ENCODE measurements around the gene AFDN. TPM values are rescaled to one million over a fixed set of nuclear protein-coding genes. Genes with fewer than 3 reads are reported as not detected.
A peak's percentile ranks its signal among the peaks of the same experiment; 100 is the strongest.

AFDN gene
- total and polyA plus RNA-seq, 8 donors = 137 to 422 (median 284) TPM

DNA sequence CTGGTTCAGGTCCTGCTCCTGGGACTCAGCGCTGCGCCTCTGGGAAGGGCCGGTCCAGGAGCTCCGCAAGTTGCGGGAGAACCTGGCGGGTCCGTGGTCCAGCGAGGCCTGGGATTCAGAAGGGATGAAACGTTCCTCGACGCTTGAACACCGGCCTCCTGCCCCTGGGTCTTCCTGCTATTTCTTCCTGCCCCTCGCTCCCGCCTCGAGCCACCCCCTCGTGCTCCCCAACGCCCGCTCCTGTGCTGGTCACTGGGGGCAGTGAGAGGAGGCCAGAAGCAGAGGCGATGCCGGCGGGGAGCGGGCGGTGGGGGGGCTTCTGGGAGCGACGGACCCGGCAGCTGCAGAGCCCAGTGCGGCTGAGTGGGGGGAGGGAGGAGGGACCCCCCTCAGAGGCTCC lies 150.0 kb downstream of the AFDN start:
- ATAC-seq (no peak), DNase-seq (no peak)
- Histone ChIP-seq H3K27ac (no peak overlapping the region), H3K27me3 (no peaks in the 10 kb centered on the region), H3K4me1 (peaks cover 0 to 9% of the 10 kb centered on the region in 2 donors), H3K36me3 (no peaks in the 10 kb centered on the region), H3K4me3 (no peak overlapping the region), H3K9me3 (no peaks in the 10 kb centered on the region)
- TF ChIP-seq, protein P1, sequence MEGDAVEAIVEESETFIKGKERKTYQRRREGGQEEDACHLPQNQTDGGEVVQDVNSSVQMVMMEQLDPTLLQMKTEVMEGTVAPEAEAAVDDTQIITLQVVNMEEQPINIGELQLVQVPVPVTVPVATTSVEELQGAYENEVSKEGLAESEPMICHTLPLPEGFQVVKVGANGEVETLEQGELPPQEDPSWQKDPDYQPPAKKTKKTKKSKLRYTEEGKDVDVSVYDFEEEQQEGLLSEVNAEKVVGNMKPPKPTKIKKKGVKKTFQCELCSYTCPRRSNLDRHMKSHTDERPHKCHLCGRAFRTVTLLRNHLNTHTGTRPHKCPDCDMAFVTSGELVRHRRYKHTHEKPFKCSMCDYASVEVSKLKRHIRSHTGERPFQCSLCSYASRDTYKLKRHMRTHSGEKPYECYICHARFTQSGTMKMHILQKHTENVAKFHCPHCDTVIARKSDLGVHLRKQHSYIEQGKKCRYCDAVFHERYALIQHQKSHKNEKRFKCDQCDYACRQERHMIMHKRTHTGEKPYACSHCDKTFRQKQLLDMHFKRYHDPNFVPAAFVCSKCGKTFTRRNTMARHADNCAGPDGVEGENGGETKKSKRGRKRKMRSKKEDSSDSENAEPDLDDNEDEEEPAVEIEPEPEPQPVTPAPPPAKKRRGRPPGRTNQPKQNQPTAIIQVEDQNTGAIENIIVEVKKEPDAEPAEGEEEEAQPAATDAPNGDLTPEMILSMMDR (IDR thresholded peaks at IDR 0.05) = no peak
- intact Hi-C loops (cut with DNase I) = no loop called here

DNA sequence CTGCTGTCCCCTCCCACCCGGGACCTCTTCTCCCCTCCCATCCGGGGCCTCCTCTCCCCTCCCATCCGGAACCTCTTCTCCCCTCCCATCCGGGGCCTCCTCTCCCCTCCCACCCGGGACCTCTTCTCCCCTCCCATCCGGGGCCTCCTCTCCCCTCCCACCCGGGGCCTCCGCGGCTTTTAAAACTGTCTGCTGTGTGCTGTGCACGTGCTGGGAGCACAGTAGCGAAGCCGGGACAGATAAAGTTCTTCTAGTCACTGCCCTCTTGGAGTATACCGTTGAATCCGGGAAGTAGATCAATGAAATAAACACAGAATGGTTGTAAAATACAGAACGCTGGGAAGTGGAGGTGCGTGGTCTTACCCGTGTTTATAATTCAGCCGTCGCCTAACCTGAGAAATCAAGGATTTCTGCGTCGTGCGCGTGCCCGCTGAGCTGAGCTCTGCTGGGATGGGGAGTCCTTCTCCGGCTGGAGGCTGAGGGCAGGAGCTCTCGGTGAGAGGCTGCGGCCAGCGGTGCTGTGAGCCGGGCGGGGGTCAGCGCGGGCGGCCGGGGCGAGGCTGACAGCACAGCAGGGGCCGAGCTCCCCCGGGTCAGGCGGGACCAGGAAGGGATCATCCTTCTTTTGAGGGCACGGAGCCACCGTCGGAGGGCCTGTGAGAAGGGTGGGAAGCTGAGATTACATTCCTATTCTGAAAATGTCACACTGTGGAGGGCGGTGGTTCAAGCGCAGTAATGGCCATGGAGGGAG lies 151.2 kb downstream of the AFDN start:
- Histone ChIP-seq H3K36me3 (no peaks in the 10 kb centered on the region), H3K9me3 (no peaks in the 10 kb centered on the region), H3K4me3 (no peak overlapping the region), H3K27ac (no peak overlapping the region), H3K4me1 (peaks cover 0 to 9% of the 10 kb centered on the region in 2 donors), H3K27me3 (no peaks in the 10 kb centered on the region)
- TF ChIP-seq, protein P1 (IDR thresholded peaks at IDR 0.05) = no peak
- no peak for ATAC-seq
- intact Hi-C loops (cut with DNase I) = no loop called here
- DNase-seq = no peak

DNA sequence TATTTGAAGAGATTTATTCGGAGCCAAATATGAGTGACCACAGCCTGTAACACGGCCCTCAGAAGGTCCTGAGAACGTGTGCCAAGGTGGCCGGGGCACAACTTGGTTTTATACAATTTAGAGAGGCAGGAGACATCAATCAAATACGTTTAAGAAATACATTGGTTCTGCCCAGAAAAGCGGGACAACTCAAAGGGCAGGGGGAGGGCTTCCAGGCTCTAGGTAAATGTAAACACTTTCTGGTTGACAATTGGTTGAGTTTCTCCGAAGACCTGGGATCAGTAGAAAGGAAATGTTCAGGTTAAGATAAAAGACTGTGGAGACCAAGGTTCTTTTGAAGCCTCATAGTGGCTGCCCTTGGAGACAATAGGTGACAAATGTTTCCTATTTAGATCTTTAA lies 151.9 kb downstream of the AFDN start:
- ATAC-seq (no peak), DNase-seq (no peak)
- H3K4me1 ChIP-seq = peaks cover 0 to 9% of the 10 kb centered on the region in 2 donors
- no peaks in the 10 kb centered on the region for H3K9me3 ChIP-seq
- no peaks in the 10 kb centered on the region for H3K27me3 ChIP-seq
- intact Hi-C loops (cut with DNase I) = no loop called here
- TF ChIP-seq, protein P1 (IDR thresholded peaks at IDR 0.05) = no peak
- no peak overlapping the region for H3K27ac ChIP-seq
- H3K4me3 ChIP-seq = no peak overlapping the region
- H3K36me3 ChIP-seq = no peaks in the 10 kb centered on the region

DNA sequence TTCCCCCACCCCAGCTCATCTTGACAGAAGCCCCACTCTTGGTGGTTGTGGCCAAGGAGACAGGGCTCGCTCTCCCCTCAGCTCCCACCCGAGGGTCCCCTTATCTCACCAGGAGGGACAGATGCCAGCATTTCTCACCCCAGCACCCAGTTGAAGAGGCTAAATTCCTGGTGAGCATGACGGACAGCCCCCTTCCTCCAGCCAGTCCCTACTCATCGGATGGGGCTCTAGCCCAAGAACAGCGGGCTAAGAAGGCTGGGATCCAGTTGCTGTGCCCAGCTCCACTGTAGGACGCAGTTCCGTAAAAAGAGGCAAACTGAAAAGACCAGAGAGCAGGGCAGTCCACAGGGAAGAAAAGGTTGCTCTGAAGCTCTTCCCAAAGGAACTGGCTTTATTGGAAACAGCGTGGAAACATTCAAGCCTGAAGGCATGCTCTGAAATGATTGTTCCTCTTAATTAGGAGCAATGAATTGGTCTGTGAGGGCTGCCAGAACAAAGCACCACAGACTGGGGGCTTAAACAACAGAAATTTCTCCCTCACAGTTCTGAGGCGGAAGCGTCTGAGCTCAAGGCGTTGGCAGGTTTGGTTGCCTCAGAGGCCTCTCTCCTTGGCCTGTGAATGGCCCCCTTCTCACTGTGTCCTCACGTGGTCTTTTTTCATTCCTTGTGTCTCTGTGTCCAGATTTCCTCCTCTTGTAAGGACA lies 152.9 kb downstream of the AFDN start:
- no peaks in the 10 kb centered on the region for H3K27me3 ChIP-seq
- no peak overlapping the region for H3K4me3 ChIP-seq
- peaks cover 0 to 9% of the 10 kb centered on the region in 2 donors for H3K4me1 ChIP-seq
- ATAC-seq (no peak), DNase-seq (peak in 1 of 4 donors; percentile 79)
- peaks cover 0 to 5% of the 10 kb centered on the region in 2 donors for H3K9me3 ChIP-seq
- TF ChIP-seq, protein P1 (IDR thresholded peaks at IDR 0.05) = no peak
- no peak overlapping the region for H3K27ac ChIP-seq
- no peaks in the 10 kb centered on the region for H3K36me3 ChIP-seq
- intact Hi-C loops (cut with DNase I) = no loop called here

DNA sequence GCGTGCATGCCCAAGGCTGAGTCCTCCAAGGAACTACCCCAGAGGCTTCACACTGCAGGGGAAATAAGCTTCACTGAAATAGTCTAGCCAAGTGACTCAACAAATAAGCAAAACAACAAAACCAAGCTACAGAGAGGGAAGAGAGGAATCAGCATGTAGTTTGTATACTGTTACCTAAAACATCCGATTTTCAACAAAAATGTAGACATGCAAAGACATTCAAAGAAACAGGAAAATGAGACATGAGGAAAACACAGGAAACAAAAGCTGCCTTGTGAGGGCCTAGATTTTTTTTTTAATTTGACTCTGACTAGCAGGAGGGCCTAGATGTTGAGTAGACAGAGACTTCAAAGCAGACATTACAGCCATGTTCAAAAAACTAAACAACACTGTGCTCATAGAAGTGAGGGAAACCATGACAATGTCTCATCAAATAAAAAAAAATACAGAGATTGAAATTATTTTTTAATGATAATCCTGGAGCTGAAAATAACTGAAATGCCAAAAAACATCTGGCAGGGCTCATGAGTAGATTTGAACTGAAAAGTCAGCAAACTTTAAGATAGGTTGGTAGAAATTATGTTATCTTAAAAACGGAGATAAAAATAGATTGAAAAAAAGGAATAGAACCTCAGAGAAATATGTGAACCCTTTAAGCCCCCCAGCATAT lies 154.3 kb downstream of the AFDN start:
- H3K27me3 ChIP-seq = no peaks in the 10 kb centered on the region
- no peak for ATAC-seq
- H3K36me3 ChIP-seq = no peaks in the 10 kb centered on the region
- intact Hi-C loops (cut with DNase I) = no loop called here
- DNase-seq = peak in 1 of 4 donors; percentile 51
- TF ChIP-seq, protein P1 (IDR thresholded peaks at IDR 0.05) = no peak
- no peak overlapping the region for H3K4me3 ChIP-seq
- no peaks in the 10 kb centered on the region for H3K4me1 ChIP-seq
- H3K9me3 ChIP-seq = peaks cover 0 to 5% of the 10 kb centered on the region in 2 donors
- no peak overlapping the region for H3K27ac ChIP-seq
